Stromal cell of bone marrow (primary cell): ENCODE measurements around the gene KIAA0408.
"Not testable (repeated sequence)": the region's sequence is repeated elsewhere in the genome, so short reads cannot be mapped to it uniquely, and the experiment has no call there.

ENCODE experiments used
- DNase-seq: peaks from one replicate; pipeline ENCODE4 v3.0.0-alpha.2; 2012; ENCODE audit warnings: low read depth

KIAA0408 gene

DNA sequence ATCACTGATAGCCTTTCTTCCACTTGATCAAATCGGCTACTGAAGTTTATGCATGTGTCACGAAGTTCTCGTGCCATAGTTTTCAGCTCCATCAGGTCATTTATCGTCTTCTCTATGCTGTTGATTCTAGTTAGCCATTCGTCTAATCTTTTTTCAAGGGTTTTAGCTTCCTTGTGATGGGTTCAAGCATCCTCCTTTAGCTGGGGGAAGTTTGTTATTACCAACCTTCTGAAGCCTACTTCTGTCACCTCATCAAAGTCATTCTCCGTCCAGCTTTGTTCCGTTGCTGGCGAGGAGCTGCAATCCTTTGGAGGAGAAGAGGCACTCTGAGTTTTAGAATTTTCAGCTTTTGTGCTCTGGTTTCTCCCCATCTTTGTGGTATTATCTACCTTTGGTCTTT is 47.2 kb downstream of the KIAA0408 start:
- DNase-seq: not testable (repeated sequence)
